ENCODE measurements around the gene NBAS.
A peak's percentile ranks its signal among the peaks of the same experiment; 100 is the strongest.

Gene NBAS

GRCh38 chr2:15588329-15588919 lies 27.3 kb upstream of the NBAS start:
- peak; percentile 72 for DNase-seq

- no peak for DNase-seq
Measured at GRCh38 chr2:15584767-15585469, 23.8 kb upstream of the NBAS start.

GRCh38 chr2:15584316-15584715 lies 23.2 kb upstream of the NBAS start:
- DNase-seq, result no peak

- no peak for DNase-seq
Measured at GRCh38 chr2:15583826-15584225, 22.7 kb upstream of the NBAS start.

GRCh38 chr2:15582710-15583357 lies 21.7 kb upstream of the NBAS start:
- no peak for DNase-seq

GRCh38 chr2:15580451-15580850 lies 19.3 kb upstream of the NBAS start:
- DNase-seq, result peak; percentile 45

- DNase-seq, result peak; percentile 11
Measured at GRCh38 chr2:15579641-15580040, 18.5 kb upstream of the NBAS start.

- DNase-seq, result peak; percentile 87
Measured at GRCh38 chr2:15577071-15577735, 16.1 kb upstream of the NBAS start.

- no peak for DNase-seq
Measured at GRCh38 chr2:15571729-15572128, 10.6 kb upstream of the NBAS start.

GRCh38 chr2:15570104-15570503 lies 9.0 kb upstream of the NBAS start:
- DNase-seq, result no peak

- no peak for DNase-seq
Measured at GRCh38 chr2:15568874-15569273, 7.7 kb upstream of the NBAS start.

- no peak for DNase-seq
Measured at GRCh38 chr2:15566912-15567311, 5.8 kb upstream of the NBAS start.

- DNase-seq, result no peak
Measured at GRCh38 chr2:15565994-15566671, 5.0 kb upstream of the NBAS start.

- no peak for DNase-seq
Measured at GRCh38 chr2:15565392-15565791, 4.3 kb upstream of the NBAS start.

GRCh38 chr2:15563227-15564100 lies 2.3 kb upstream of the NBAS start:
- DNase-seq, result no peak

GRCh38 chr2:15562354-15563031 lies 1.4 kb upstream of the NBAS start:
- no peak for DNase-seq

- DNase-seq, result peak; percentile 55
Measured at GRCh38 chr2:15561574-15562344, 625 bp upstream of the NBAS start.

GRCh38 chr2:15560140-15560987 lies 770 bp downstream of the NBAS start:
- DNase-seq, result peak; percentile 53

GRCh38 chr2:15559379-15560139 lies 1.6 kb downstream of the NBAS start:
- DNase-seq, result no peak
